Measurements from ENCODE around the gene MPV17.

Gene MPV17

GRCh38 chr2:27296481-27296880 is 26.4 kb downstream of the MPV17 start:
- ATAC-seq (ENCODE audit: low read depth) (no peak), DNase-seq (ENCODE audit: low spot score) (no peak)
- H3K4me1 ChIP-seq (ENCODE audit: insufficient read depth, poor library complexity, severe bottlenecking) = peaks cover 12% of the 10 kb centered on the region

GRCh38 chr2:27294928-27295327 is 28.0 kb downstream of the MPV17 start:
- Histone ChIP-seq H3K4me1 (ENCODE audit: insufficient read depth, poor library complexity, severe bottlenecking) (peaks cover 12% of the 10 kb centered on the region), H3K9me3 (ENCODE audit: severe bottlenecking) (no peaks in the 10 kb centered on the region), H3K36me3 (ENCODE audit: low read depth) (no peaks in the 10 kb centered on the region), H3K27ac (ENCODE audit: poor library complexity, severe bottlenecking) (no peak overlapping the region), H3K4me3 (ENCODE audit: severe bottlenecking) (no peak overlapping the region), H3K27me3 (ENCODE audit: insufficient read depth, poor library complexity, severe bottlenecking) (no peaks in the 10 kb centered on the region)
- TF ChIP-seq CTCF (IDR thresholded peaks at IDR 0.05; ENCODE audit: poor library complexity, severe bottlenecking) = no peak
- ATAC-seq (ENCODE audit: low read depth) (no peak), DNase-seq (ENCODE audit: low spot score) (no peak)

More at GRCh38 chr2:27296481-27296880, 26.4 kb downstream of the MPV17 start:
- Histone ChIP-seq H3K9me3 (ENCODE audit: severe bottlenecking) (no peaks in the 10 kb centered on the region), H3K36me3 (ENCODE audit: low read depth) (no peaks in the 10 kb centered on the region), H3K4me3 (ENCODE audit: severe bottlenecking) (no peak overlapping the region), H3K27me3 (ENCODE audit: insufficient read depth, poor library complexity, severe bottlenecking) (no peaks in the 10 kb centered on the region), H3K27ac (ENCODE audit: poor library complexity, severe bottlenecking) (no peak overlapping the region)
- no peak for TF ChIP-seq CTCF (IDR thresholded peaks at IDR 0.05; ENCODE audit: poor library complexity, severe bottlenecking)

GRCh38 chr2:27291865-27292264 is 31.0 kb downstream of the MPV17 start:
- DNase-seq (ENCODE audit: low spot score) (no peak), ATAC-seq (ENCODE audit: low read depth) (no peak)
- H3K27ac ChIP-seq (ENCODE audit: poor library complexity, severe bottlenecking) = no peak overlapping the region
- H3K4me1 ChIP-seq (ENCODE audit: insufficient read depth, poor library complexity, severe bottlenecking) = peaks cover 12% of the 10 kb centered on the region
- no peaks in the 10 kb centered on the region for H3K9me3 ChIP-seq (ENCODE audit: severe bottlenecking)
- H3K4me3 ChIP-seq (ENCODE audit: severe bottlenecking) = no peak overlapping the region
- no peaks in the 10 kb centered on the region for H3K36me3 ChIP-seq (ENCODE audit: low read depth)
- no peaks in the 10 kb centered on the region for H3K27me3 ChIP-seq (ENCODE audit: insufficient read depth, poor library complexity, severe bottlenecking)
- TF ChIP-seq CTCF (IDR thresholded peaks at IDR 0.05; ENCODE audit: poor library complexity, severe bottlenecking) = no peak

- H3K4me3 ChIP-seq (ENCODE audit: severe bottlenecking) = no peak overlapping the region
- no peak for DNase-seq (ENCODE audit: low spot score)
- TF ChIP-seq CTCF (IDR thresholded peaks at IDR 0.05; ENCODE audit: poor library complexity, severe bottlenecking) = no peak
- no peak overlapping the region for H3K27ac ChIP-seq (ENCODE audit: poor library complexity, severe bottlenecking)
- no peak for ATAC-seq (ENCODE audit: low read depth)
- H3K36me3 ChIP-seq (ENCODE audit: low read depth) = no peaks in the 10 kb centered on the region
- peaks cover 12% of the 10 kb centered on the region for H3K4me1 ChIP-seq (ENCODE audit: insufficient read depth, poor library complexity, severe bottlenecking)
- H3K9me3 ChIP-seq (ENCODE audit: severe bottlenecking) = no peaks in the 10 kb centered on the region
- no peaks in the 10 kb centered on the region for H3K27me3 ChIP-seq (ENCODE audit: insufficient read depth, poor library complexity, severe bottlenecking)
These were observed 32.3 kb downstream of the MPV17 start for GRCh38 chr2:27290549-27290948.

- H3K36me3 ChIP-seq (ENCODE audit: low read depth) = no peaks in the 10 kb centered on the region
- no peak for ATAC-seq (ENCODE audit: low read depth)
- no peak overlapping the region for H3K27ac ChIP-seq (ENCODE audit: poor library complexity, severe bottlenecking)
- H3K9me3 ChIP-seq (ENCODE audit: severe bottlenecking) = no peaks in the 10 kb centered on the region
- H3K27me3 ChIP-seq (ENCODE audit: insufficient read depth, poor library complexity, severe bottlenecking) = no peaks in the 10 kb centered on the region
- DNase-seq (ENCODE audit: low spot score) = no peak
- H3K4me3 ChIP-seq (ENCODE audit: severe bottlenecking) = no peak overlapping the region
- TF ChIP-seq CTCF (IDR thresholded peaks at IDR 0.05; ENCODE audit: poor library complexity, severe bottlenecking) = no peak
- H3K4me1 ChIP-seq (ENCODE audit: insufficient read depth, poor library complexity, severe bottlenecking) = peaks cover 9% of the 10 kb centered on the region
These were observed 34.3 kb downstream of the MPV17 start for GRCh38 chr2:27288610-27289009.
